ENCODE results near the gene OVOL1.

OVOL1 gene

GRCh38 chr11:65778431-65778900, 8.4 kb upstream of the OVOL1 start:
- no peak for DNase-seq

DNA sequence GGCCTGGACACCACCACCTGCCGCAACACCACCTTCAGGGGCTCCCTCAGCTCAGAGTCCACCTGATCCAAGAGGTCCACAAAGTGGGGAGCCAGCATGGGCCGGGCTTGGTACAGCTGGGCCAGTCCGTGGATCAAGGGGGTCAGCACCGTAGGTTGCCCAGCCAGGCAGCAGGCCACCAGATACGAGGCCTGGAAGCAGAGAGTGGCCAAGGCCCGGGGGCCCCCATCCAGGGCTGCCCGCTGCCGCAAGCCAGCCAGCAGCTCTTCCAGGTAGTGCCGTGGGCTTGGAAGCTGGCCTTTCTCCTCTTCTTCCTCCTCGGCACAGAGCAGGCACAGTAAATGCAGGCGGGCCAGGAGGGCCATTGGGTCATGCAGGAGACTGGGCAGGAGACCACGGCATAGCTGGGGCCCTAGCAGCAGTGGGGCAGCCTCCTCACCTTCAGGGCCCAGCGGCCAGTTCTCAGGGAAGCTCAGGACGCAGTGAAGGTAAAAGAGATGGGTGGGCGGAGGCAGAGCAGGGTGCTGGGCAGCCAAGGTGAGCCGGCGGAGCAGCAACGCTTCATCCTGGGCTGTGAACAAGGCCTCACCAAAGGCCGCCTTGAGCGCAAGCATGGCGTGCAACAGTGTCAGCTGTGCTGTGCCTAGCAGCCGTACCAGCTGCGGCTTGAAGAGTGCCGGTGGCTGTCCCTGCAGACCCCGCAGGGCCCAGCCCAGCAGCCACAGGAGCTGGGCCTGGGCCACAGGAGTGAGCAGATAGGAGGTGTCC, 7.8 kb upstream of the OVOL1 start:
- no peak for DNase-seq

DNA sequence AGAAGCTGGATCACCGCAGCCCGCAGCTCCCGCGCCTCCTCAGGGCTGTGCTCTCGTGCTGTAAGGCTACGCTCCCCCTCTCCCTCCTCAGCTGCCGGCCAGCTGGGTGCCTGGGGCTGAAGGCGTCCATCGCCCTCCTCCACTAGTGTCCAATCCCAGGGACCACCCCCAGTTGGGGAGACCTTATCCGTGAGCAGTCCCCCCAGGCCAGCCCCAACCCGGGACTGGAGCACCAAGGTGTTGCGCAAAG, 7.3 kb upstream of the OVOL1 start:
- DNase-seq, result no peak

DNA sequence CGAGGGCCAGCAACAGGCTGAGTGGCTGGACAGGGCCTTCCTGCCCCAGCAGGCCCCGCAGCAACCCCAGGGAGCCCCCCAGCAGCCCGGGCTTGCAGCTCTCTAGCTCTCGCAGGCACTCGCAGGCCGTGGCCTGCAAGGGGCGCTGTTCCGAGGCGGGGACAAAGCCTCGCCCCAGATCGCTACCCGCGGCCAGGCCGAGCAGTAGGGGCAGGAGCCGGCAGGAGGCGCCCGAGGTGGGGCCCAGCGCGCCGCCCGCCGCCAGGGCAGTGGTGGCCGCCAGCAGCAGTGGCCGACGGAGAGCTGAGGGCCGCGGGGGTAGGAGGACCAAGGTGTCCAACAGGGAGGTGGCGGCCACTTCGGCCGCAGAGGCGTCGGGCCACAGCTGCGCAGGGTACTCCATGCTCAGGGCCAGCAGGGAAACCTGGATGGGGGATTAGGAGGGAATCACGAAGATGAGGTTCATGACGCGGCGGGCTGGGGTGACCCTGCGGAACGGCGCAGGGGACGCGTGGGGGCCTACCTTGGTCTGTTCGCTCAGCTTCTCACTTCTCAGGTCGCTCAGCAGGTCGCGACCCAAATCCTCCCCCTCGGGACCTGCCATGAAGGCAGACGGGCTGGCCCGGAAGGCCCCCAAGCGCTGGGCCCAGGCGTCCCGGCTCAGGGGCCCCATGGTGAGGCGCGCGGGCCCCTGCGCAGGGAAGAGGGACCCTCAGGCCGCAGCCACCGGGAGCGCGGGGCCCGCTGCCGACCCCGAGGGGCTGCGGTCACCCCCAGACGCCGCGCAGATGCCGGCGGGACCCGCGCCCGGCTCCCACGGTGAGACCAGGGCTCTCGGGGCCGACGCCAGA, 6.7 kb upstream of the OVOL1 start:
- DNase-seq, result peak; percentile 55

- DNase-seq, result peak; percentile 70
These were observed 6.1 kb upstream of the OVOL1 start, which contains the start of gene AP5B1 for GRCh38 chr11:65780770-65781151. TSS of gene AP5B1 (minus strand) at chr11:65780976. CDS start at chr11:65780591, 385 bp downstream.

DNA sequence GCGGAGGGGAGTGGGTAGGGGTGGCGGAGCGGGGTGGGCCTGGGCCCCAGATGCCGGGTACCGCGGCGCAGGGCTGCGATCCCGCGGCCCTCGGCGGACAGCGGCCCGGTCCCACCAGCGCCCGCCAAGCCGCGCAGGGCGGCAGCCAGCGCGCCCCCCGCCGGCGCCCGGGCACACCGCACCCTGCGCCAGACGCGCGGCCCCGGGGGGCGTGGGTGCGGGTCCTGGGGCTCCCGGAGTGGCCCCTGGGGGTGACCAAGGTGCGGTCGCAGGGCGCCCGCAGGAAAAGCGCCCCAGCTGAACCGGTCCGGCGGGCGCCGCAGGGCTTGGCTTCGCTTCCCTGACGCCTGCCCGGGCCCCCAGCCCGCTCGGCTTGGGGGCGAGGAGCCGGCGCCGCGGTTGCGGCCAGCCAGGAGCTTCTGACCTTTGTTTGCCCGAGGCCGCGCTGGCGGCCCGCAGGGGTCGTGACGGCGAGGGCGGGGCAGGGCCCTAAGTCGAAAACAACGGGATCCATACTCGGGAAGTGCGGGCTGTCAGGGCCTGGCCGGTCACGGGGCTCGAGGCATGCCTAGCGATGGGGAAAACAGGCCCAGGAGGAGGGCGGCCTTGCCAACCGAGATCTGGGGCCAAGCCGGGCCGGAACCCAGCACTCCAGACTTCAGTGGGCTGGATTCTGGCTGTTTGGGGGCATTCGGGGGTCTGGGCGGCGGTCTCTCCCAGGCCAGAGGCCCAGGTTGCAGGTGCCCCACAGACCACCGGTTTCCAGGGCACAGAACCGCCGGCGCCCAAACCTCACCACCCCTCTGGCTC, 5.5 kb upstream of the OVOL1 start:
- no peak for DNase-seq

- DNase-seq, result no peak
These were observed 4.7 kb upstream of the OVOL1 start for GRCh38 chr11:65781962-65782815.

- DNase-seq, result no peak
These were observed 4.0 kb upstream of the OVOL1 start for GRCh38 chr11:65782816-65783228.

DNA sequence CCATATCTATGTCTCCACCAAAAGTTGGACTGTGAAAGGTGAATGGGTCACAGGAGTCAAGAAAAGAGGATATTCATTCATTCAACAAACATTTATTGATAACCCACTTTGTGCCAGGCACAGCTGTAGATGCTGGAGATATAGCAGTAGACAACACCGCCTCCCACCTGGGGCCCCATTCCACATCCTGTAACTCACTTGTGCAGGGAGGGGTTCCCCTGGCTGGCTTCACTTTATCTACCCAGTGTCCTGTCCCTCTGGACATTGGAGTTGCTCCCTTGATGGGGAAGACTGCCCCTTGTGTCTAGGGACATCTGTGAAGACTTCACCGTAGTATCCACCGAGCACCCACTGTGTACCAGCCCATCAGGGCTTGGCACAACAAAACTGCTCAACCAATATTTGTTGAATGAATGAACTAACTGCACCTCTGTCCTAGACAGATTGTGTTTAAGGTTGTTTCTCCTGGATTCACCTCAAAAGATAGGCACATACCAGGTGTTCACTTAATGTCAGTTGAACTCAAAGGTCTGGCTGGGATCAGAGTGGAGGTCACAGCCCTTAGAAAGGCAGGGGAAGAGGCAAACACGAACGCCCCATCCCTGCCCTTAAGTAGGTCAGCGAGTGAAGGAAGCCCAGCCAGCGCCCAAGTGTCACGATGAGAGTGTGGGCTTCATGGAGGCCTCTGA, 1.4 kb upstream of the OVOL1 start:
- DNase-seq, result no peak

DNA sequence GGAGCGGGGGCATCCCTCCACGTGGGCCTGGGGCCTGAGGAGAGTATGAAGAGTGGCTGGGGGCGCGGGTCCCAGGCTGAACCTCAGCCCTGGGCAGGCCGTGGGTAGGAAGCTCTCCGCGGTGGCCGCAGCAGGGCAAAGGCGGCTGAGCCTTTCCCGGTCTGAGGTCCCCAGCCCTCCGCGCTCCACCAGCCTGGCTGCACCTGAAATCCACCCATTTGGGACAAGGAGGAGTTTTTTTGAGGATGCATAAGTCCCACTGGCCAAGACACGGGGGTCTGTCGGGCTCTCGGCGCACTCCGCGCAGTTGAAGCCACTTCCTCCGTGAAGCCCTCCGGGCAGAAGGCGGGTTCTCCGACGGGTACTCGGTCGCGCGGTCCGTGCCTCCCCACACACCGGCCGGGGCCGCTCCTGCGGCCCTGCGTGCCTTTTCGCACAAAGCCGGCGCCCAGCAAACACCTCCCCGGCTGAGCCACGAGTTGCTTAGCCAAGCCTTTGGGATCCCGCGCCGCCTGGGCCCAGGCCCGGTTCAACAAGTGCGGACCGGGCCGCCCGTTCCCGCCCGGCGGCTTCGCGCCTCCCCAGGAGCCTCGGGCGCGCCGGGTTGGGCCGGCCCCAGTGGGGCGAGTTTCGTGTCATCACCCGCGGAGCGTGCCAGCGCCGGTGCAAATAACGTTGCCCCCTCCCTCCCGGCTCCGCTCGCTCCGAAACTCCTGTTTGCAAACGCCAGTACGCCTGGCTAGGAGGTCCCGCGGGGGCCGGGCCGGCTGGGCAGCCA, 666 bp upstream of the OVOL1 start:
- DNase-seq, result no peak

DNA sequence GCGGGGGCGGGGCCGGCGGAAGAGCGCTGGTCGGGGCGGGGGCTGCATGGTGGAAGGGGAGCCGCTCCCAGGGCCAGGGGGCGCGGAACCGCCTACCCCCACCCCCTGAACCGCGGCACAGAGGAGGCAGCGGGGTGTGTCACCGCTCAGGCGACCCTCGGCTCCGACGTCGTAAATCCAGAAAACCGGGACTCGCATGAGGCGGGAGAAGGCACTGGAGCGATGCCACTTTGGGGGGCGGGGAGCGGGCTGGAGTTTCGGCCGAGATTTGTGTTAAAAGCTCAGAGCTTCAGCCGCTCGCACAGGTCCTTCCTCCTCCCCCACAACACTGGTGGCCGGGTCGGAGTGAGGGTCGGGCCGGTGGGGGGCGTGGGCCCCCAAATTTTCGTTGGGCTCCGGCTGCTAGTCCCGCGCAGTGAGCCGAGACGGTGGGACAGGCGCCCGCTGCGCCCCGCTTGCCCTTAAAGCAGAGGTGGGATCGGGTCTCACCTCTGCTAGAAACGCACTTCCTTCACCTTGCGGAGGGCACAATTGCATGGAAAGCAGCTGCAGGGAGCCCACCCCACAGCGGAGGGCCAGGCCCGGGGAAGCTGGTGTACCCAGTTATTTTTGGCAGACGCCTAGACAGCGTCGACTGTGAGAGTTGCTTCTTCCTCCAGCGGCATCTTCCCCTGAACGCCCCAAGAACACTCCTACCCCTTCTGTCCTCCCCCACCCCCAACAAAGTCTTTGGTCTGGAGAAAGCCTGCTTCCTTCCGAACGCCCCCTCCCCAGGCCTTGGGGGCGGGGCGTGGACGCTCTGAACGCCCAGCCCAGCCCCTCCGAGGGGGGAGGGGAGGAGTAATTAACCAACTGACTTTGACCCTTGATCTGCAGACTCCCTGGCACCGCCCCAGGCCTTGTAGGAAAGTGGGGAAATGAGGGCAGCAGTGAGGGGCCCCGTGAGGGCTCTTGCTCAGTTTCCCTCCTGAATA, 1.1 kb downstream of the OVOL1 start:
- DNase-seq, result no peak

GRCh38 chr11:65788821-65789220, 2.0 kb downstream of the OVOL1 start:
- DNase-seq, result no peak

DNA sequence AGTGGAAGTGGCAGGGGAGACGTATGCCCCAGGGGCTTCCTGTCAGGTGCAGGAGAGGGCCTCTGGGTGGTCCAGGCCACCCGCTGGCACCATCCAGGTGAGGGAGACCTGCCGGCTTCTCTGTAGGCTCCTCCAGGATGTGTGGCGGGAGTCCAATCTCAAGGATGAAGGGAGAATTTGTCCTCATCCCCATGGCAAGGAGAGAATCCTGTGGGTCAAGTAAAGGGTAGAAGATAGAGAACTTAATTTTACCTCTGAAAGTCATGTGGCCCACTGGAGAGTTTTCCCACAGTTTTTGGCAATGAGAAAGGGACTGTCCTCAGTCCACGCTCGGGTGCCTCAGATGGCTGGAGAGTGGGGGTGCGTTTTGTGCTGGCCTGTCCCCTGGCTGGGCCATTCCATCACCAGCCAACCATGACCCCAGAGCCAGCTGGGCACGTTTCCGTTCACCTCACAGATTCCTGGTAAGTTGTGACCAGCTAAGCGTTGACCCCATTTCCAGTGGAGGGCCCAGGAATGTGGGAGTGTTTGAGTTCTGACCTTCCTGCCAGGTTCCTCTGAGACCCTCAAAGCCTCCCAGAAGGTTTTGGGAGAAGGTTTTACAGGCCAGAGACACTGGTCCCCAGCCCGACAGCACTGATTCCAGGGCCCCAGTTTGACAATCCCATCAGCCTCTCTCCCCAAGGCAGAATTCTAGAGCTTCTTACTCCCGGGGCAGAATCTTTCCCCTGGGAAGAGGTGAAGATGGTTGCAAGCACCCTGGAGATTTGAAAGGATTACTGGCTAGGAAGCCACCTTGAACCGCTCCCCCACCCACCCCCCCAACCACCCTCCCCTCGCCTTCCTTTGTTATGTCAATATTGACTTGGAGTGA, 2.6 kb downstream of the OVOL1 start:
- no peak for DNase-seq

DNA sequence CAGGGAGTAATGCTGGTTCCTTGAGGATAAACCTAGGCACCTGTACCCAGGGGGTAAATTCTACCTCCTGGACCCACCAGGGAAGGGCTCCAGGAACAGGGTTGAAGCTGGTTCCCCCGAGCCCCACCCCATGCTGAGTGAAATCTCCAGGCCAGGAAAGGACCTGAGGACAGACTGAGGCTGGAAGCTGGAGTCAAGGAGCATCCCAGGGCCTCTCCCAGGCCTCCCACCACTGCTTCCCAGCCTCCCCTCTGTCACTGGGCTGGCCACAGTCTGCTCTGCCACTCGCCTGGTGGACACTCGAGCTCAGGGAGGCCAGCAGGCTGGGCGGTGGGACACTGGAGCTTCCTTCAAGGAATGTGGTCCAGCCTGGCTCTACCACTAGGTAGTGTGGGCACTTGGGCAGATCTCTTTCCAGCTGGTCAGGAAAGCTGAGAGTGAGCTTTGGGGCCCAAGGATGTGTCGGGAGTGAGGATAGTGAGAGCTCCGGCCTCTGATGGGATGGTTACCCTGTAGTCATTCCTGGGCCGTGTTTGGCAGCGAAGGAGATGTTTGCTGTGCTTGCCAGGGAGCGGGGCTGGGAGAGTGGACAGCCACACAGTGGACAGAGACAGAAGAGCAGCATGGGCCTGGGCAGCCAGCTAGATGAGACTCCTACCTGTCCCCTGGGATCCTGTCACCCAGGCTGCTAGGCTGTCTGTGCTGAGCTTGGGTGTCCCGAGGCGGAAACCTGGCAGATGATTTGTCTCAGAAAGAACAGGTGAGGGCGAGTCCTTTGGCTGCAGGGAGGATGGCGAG, 3.4 kb downstream of the OVOL1 start:
- DNase-seq, result no peak

- DNase-seq, result no peak
These were observed 4.2 kb downstream of the OVOL1 start for GRCh38 chr11:65790902-65791650.

GRCh38 chr11:65791719-65792213, 4.9 kb downstream of the OVOL1 start:
- DNase-seq, result no peak

GRCh38 chr11:65792456-65792855, 5.6 kb downstream of the OVOL1 start:
- no peak for DNase-seq

Data from activated gamma-delta T cell (primary cell).